Mesodermal cell (in vitro differentiated cells): ENCODE data around the gene MYRF.

Source experiments
- H3K27ac ChIP-seq: 2 replicates; pipeline ENCODE4 v1.7.0; 2013; ENCODE audit warnings: mild to moderate bottlenecking, low read depth, low read length, moderate library complexity; ENCODE audit not compliant: severe bottlenecking
- H3K36me3 ChIP-seq: 2 replicates; pipeline ENCODE4 v1.7.1; 2013; ENCODE audit warnings: mild to moderate bottlenecking, low read length, moderate library complexity; ENCODE audit not compliant: control insufficient read depth, insufficient read depth
- H3K4me1 ChIP-seq: one replicate; pipeline ENCODE4 v1.7.1; 2013; ENCODE audit warnings: mild to moderate bottlenecking, low read length; ENCODE audit not compliant: insufficient read depth, control insufficient read depth, poor library complexity, severe bottlenecking
- H3K4me3 ChIP-seq: 2 replicates; pipeline ENCODE4 v1.7.0; 2013; ENCODE audit warnings: low read length, control low read depth, mild to moderate bottlenecking; ENCODE audit not compliant: insufficient read depth, poor library complexity, severe bottlenecking; ENCODE audit errors: extremely low read depth
- H3K9me3 ChIP-seq: 2 replicates; pipeline ENCODE4 v1.7.1; 2013; ENCODE audit warnings: mild to moderate bottlenecking, low read length, moderate library complexity; ENCODE audit not compliant: control insufficient read depth
- WGBS, 2 experiments: methylation state at CpG; one replicate each; pipeline ENCODE4 v1.1.5; 2013; ENCODE audit warnings: missing lambda C conversion rate in 2 of 2; ENCODE audit not compliant: insufficient coverage in 2 of 2; 5-methylcytosine and 5-hydroxymethylcytosine counted together

The MYRF gene

GRCh38 chr11:61769169-61769920, 16.9 kb downstream of the MYRF start:
- H3K4me3 ChIP-seq = no peak overlapping the region
- WGBS, 2 experiments = 91 to 93% methylated on average over 18 to 27 of the region's 33 CpGs
- H3K36me3 ChIP-seq = peaks cover 38% of the 10 kb centered on the region
- peak overlapping the region; percentile 57 for H3K27ac ChIP-seq
- H3K9me3 ChIP-seq = no peaks in the 10 kb centered on the region
- peaks cover 55% of the 10 kb centered on the region for H3K4me1 ChIP-seq

- H3K27ac ChIP-seq = peak overlapping the region; percentile 57
- WGBS, 2 experiments = 78 to 87% methylated on average over 3 to 5 of the region's 20 CpGs
- H3K9me3 ChIP-seq = no peaks in the 10 kb centered on the region
- peaks cover 55% of the 10 kb centered on the region for H3K4me1 ChIP-seq
- peaks cover 42% of the 10 kb centered on the region for H3K36me3 ChIP-seq
- H3K4me3 ChIP-seq = no peak overlapping the region
These were observed 17.7 kb downstream of the MYRF start for GRCh38 chr11:61769946-61770683.

DNA sequence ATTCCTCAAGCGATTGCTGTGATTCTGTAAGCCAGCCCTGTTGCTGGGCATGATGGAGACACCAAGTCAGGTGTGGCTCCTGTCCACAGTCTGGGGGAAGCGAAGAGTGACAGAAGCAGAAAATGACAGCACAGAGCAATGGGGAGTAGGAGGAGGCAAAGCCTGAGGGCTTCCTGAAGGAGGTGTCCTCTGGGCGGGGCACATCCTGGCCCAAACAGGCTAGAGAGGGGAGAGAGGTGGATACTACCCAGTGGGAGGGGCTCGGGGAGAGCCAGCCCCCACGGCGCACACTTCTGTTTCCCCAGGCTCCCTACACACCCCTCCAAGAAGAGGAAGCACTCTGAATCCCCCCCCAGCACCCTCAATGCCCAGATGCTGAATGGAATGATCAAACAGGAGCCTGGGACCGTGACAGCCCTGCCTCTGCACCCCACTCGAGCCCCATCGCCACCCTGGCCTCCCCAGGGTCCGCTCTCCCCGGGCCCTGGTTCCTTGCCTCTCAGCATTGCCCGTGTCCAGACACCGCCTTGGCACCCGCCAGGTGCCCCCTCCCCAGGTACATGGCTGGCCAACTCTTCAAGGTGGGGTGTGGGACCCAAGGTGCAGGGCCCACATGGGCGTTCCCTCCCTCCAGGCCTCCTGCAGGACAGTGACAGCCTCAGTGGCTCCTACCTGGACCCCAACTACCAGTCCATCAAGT, 18.9 kb downstream of the MYRF start:
- WGBS, 2 experiments = 93 to 94% methylated on average over 12 to 13 of the region's 15 CpGs
- H3K27ac ChIP-seq = peak overlapping the region; percentile 79
- H3K36me3 ChIP-seq = peaks cover 43% of the 10 kb centered on the region
- no peak overlapping the region for H3K4me3 ChIP-seq
- H3K4me1 ChIP-seq = peaks cover 55% of the 10 kb centered on the region
- no peaks in the 10 kb centered on the region for H3K9me3 ChIP-seq

DNA sequence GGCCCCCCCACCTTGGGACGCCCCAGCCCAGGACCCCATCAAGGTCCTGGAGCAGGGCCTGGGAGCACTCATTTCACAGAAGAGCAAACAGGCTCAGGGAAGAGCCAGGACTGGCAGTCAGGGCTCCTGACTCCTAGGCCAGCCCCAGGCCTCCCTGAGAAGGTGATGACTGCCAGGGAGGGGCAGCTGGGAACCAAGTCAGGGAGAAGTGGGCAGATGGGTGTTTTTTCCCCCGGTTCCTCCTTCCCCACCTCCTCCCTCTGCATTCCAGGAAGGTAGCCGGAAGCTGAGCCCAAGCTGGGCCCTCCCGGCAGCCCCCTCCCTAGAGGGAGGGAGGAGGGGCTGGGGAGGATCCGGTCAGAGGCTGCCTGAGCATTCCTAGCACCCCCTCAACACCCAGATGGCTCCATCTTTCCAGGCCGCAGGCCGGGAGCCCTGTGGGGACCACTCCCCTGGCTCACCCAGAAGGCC, 19.6 kb downstream of the MYRF start:
- Histone ChIP-seq H3K36me3 (peaks cover 44% of the 10 kb centered on the region), H3K9me3 (no peaks in the 10 kb centered on the region), H3K4me1 (peaks cover 55% of the 10 kb centered on the region), H3K4me3 (no peak overlapping the region), H3K27ac (peak overlapping the region; percentile 79)
- 83 to 90% methylated on average over 1 to 2 of the region's 7 CpGs for WGBS, 2 experiments

DNA sequence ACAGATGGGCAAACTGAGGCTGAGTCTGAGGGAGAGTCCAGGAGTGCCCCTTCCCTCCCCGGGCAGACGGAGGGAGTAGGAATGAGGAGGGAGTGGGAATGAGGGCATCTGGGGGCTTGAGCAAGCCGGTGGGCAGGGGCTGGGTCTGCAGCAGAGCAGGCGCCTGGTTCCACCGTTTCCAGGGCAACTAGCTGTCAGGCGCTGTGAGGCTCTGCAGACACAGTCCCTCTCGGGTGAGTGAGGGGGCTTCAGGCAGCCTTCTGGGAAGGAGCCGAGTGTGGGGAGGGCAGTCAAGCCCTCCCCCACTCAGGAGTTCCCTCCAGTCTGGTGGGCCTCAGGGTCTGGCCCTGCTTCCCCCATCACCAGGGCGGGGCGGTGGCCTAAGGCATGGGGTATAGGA, 20.9 kb downstream of the MYRF start:
- WGBS, 2 experiments = 48 to 66% methylated on average over 5 to 6 of the region's 10 CpGs
- Histone ChIP-seq H3K36me3 (peaks cover 53% of the 10 kb centered on the region), H3K9me3 (no peaks in the 10 kb centered on the region), H3K27ac (peak overlapping the region; percentile 79), H3K4me3 (no peak overlapping the region), H3K4me1 (peaks cover 53% of the 10 kb centered on the region)

GRCh38 chr11:61773809-61774208, 21.4 kb downstream of the MYRF start:
- no peak overlapping the region for H3K4me3 ChIP-seq
- 93 to 98% methylated on average over 18 of the region's 18 CpGs for WGBS, 2 experiments
- peaks cover 55% of the 10 kb centered on the region for H3K36me3 ChIP-seq
- peak overlapping the region; percentile 72 for H3K27ac ChIP-seq
- H3K9me3 ChIP-seq = no peaks in the 10 kb centered on the region
- peaks cover 48% of the 10 kb centered on the region for H3K4me1 ChIP-seq

DNA sequence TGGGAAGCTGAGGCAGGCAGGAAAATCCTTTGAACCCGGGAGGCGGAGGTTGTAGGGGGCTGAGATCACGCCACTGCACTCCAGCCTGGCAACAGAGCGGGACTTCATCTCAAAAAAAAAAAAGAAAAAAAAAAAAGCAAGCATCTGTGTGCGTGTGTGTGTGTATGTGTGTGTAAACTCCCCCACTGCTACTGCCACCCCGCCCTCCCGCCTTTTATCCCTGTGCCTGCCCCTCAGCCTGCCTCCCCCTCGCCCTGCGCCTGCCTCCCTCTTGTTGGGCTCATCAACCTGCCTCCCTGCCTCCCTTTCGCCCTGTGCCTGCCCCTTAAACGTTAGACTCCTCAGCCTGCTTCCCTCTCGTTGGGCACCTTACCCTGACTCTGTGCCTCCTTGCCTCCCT, 22.0 kb downstream of the MYRF start:
- peaks cover 45% of the 10 kb centered on the region for H3K4me1 ChIP-seq
- H3K9me3 ChIP-seq = no peaks in the 10 kb centered on the region
- WGBS, 2 experiments = 86 to 89% methylated on average over 7 to 8 of the region's 12 CpGs
- no peak overlapping the region for H3K27ac ChIP-seq
- no peak overlapping the region for H3K4me3 ChIP-seq
- peaks cover 58% of the 10 kb centered on the region for H3K36me3 ChIP-seq

DNA sequence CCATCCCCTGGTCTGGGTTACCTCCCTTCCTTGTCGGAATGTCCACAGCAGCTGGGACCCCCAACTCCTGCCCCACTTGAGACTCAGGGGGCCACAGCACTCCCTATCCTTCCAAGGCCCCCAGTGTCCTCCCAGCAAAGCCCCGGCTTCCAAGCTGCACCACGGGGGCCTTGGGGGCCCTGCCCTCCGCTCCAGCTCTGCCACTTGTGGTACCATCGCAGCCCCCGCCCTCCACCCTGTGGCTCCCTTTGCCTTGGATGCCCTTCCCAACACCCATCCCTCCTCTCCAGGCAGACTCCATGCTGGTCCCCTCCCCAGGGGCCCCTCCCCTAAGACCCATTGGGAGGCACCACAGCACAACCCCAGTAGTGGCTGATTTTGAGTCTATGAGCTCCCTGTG, 22.7 kb downstream of the MYRF start:
- Histone ChIP-seq H3K36me3 (peaks cover 65% of the 10 kb centered on the region), H3K4me3 (no peak overlapping the region), H3K9me3 (no peaks in the 10 kb centered on the region), H3K27ac (no peak overlapping the region), H3K4me1 (peaks cover 45% of the 10 kb centered on the region)
- WGBS, 2 experiments = 87 to 100% methylated on average over 3 to 4 of the region's 6 CpGs

DNA sequence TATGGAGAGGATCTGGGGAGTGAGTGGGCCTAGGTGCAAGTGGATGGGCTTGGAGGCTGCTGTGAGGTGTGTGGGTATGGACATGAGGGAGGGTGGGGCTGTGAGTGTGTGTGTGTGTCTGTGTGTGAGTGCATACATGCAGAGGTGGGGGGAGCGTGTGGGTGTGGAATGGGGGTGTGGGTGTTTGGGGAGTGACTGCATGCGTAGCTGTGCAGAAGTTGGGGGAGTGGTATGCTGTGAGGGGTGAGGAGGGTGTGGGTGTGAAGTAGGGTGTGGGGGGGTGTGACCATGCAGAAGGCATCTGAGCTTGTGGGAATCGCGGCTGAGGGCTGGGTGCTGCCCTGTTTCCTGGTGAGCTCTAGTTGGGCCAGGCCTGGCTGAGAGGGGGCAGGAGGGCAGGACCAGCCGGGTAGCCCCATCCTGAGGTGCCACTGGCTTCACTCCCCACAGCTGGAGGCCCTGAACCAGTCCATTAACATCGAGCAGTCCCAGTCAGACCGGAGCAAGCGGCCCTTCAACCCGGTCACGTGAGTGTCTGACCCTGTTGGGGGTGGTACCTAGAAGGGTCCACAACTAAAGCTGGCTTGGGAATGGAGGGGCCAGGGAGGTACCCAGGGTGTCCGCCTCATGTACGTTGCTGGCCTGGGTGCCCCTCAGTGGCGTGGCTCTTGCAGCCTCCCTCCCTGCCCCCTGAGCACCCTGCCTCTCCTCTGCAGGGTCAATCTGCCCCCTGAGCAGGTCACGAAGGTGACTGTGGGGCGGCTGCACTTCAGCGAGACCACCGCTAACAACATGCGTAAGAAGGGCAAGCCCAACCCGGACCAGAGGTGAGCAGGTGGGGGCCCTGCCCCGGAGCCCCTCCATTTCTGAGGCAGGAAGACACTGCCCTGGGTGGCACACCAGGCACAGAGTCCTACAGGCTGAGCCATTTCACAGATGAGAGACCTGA, 23.4 kb downstream of the MYRF start:
- Histone ChIP-seq H3K27ac (no peak overlapping the region), H3K4me3 (no peak overlapping the region), H3K9me3 (no peaks in the 10 kb centered on the region), H3K36me3 (peaks cover 69% of the 10 kb centered on the region), H3K4me1 (peaks cover 39% of the 10 kb centered on the region)
- WGBS, 2 experiments = 94 to 96% methylated on average over 11 to 19 of the region's 20 CpGs

DNA sequence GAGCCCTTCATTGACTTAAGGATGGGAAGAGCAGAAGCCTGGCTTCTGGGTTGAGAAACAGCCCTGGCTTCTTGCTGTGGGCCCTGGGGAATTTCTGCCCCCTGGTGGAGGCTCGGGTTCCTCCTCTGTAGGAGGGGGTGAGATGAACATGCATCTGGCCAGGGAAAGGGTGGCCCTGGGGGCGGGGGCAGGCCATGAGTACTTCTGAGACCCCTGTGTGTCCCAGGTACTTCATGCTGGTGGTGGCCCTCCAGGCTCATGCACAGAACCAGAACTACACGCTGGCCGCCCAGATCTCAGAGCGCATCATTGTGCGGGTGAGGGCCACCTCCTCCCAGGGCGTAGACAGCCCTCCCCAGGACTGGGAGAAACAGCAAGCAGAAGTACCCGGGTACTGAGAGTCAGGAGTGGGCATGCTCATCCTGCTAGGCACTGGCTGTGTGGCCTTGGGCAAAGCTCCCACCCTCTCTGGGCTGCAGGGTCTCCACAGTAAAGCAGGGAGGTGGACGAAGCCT, 24.2 kb downstream of the MYRF start:
- no peak overlapping the region for H3K27ac ChIP-seq
- H3K9me3 ChIP-seq = no peaks in the 10 kb centered on the region
- peaks cover 32% of the 10 kb centered on the region for H3K4me1 ChIP-seq
- H3K36me3 ChIP-seq = peaks cover 77% of the 10 kb centered on the region
- WGBS, 2 experiments = 83 to 96% methylated on average over 7 to 9 of the region's 9 CpGs
- H3K4me3 ChIP-seq = no peak overlapping the region
